GM12801 (cell line): ENCODE results near the gene MS4A4E.

Experiments
- TF ChIP-seq, protein P1 (sequence below): IDR thresholded peaks from one replicate; pipeline ENCODE4 v1.5.1; 2011; ENCODE audit warnings: control low read depth; ENCODE audit not compliant: insufficient read length; ENCODE audit errors: extremely low read depth

Gene MS4A4E

DNA sequence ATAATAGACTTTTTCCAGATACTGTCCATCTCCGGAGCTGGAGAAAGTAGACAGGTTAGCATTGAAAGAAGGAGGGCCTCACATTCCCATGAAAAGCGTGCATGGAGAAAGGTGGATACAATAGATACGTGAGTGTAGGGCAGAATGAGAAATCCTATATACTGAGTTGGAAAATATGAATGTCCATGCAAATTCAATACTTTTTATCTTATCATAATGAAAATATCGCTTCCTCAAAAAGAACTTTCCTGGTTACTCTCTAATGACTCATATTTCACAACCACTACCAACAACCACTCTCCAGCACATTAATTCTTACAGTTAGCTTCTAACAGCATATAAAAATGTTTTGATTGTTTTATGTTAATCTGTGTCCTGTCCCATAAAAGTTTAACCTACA, 38.0 kb downstream of the MS4A4E start:
- TF ChIP-seq, protein P1, sequence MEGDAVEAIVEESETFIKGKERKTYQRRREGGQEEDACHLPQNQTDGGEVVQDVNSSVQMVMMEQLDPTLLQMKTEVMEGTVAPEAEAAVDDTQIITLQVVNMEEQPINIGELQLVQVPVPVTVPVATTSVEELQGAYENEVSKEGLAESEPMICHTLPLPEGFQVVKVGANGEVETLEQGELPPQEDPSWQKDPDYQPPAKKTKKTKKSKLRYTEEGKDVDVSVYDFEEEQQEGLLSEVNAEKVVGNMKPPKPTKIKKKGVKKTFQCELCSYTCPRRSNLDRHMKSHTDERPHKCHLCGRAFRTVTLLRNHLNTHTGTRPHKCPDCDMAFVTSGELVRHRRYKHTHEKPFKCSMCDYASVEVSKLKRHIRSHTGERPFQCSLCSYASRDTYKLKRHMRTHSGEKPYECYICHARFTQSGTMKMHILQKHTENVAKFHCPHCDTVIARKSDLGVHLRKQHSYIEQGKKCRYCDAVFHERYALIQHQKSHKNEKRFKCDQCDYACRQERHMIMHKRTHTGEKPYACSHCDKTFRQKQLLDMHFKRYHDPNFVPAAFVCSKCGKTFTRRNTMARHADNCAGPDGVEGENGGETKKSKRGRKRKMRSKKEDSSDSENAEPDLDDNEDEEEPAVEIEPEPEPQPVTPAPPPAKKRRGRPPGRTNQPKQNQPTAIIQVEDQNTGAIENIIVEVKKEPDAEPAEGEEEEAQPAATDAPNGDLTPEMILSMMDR, result no peak

DNA sequence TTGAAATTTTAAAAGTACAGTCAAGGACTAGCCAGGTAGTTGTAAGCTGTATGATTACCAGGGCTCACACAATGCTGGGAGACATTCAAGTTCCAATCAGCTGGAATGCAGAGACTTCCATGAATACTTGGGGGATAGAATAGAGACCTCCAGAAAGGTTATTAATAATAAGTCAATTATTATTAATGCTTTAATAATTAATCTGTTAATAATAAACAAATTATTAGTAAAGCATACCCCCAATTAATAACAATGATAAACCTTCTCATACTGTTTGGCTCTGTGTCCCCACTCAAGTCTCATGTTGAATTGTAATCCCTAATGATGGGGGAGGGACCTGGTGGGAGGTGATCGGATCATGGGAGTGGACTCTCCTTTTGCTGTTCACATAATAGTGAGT, 45.5 kb downstream of the MS4A4E start:
- TF ChIP-seq, protein P1, result no peak

- TF ChIP-seq, protein P1, result no peak
These were observed 47.0 kb downstream of the MS4A4E start for GRCh38 chr11:60195923-60196368.

- TF ChIP-seq, protein P1, result no peak
These were observed 48.4 kb downstream of the MS4A4E start for GRCh38 chr11:60194511-60194910.

DNA sequence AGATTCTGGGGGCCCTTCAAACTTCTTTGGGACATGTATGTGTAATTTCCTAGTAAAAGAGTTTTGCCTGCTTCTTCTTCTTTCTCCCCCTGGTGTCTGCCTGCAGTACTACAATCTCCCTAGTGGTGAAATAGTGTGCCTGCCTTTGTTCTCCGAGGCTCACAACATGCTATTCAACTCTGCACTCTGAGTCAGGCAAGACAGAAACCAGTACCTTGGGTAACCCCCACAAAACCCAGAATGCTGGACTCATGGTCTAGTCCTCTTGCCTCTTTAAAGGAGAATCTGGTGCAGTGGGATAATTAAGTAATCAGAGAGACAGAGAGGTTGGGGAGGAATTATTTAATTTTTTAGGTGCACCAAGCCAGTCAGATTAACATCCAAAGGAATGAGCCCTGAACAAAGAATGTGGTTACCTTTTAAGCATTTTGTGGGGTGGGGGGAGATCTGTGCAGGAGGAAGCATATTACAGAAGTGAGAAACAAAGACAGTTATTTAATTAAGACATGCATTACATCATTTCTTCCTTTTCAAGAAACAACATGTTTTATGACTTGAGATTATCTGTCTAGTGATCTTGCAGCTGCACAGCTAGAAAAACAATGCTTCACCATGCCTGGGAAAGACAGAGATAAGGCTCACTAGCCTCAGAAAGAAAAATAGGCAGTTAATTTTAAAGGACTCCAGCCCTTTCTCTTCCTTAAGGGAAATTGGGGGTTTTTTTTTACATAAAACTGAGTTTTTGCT, 49.1 kb downstream of the MS4A4E start:
- TF ChIP-seq, protein P1, result no peak

DNA sequence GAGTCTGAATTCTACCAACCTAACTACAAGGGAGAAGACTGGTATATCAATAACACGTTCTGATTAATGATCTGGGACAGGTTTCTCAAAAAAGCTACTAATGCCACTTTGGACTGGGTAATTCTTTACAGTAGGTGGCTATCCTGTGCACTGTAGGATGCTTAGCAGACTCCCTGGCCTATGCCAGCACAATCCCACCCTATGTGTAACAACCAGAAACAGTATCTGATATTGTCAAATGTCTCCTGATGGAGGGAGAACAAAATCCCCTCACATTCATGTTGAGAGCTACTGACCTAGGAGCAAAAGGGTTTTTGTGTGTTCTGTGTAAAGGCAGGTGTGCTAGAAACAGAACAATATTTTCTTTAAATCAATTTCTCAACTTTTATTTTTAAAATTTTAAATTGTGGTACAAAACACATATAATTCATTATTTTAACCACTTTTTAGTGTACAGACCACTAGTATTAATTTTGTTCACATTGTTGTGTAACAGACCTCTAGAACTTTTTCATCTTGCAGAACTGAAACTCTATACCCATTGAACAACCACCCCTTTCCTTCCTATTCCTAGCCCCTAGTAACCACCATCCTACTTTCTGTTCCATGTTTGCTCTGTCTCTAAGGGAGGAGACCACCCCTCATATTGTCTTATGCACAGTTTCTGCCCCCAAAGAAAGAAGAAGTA, 58.0 kb downstream of the MS4A4E start:
- TF ChIP-seq, protein P1, result no peak

DNA sequence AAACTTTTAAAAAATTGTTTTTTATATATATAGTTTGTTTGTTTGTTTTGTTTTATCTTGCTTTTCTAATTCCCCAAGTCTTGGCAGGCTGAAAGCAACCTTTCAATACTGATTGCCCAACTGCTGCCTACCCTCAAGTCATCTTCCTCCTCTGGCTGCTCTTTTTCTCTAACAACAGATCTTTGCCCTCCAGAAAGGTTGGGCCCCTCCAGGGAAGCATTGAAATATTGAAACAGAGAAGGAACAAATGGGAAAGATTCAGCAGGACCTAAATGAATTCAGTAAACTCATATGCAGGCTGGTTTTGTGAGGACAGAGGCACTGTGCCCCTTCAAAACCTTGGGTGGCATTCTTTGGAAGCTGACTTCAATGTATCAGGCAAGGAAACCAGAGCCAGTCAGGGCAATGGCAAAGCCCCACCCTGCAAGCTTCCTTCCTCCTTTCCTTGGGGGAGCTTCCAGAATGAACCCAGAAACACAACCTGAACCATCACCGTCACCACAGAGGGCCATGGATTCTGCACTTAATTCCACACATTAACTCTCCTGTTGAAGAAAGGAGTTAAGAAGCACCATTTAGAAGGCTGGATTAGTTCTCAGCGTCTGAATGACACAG, 59.2 kb downstream of the MS4A4E start:
- TF ChIP-seq, protein P1, result no peak
